Fibroblast of lung (primary cell): ENCODE measurements around the gene ST6GALNAC2.

ENCODE experiments used
- EZH2 ChIP-seq: IDR thresholded peaks from 2 replicates; pipeline ENCODE4 v1.5.1; 2012; ENCODE audit warnings: low read length, control low read depth, mild to moderate bottlenecking; ENCODE audit errors: missing control alignments
- TF ChIP-seq, protein P1 (sequence below), 2 donors: IDR thresholded peaks in 1 of 2; conservative IDR thresholded peaks in 1 of 2; 1 replicate in 1 of 2; 2 replicates in 1 of 2; pipeline ENCODE4 v1.5.1; 2011 to 2012; ENCODE audit warnings: low read length in 2 of 2, control low read depth in 1 of 2, inconsistent platforms in 1 of 2, low read depth in 1 of 2, mild to moderate bottlenecking in 1 of 2

DNA sequence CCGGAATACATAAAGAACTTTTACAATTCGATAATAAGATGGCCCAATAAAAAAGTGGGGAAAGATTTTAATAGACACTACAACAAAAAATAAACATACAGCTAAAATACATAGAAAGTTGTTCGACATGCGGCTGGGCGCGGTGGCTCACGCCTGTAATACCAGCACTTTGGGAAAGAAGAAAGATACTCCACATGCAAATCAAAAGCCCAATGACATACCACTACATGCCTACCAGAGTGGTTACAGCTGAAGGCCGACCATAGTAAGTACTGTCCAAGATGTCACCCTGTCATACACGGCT lies 36.5 kb downstream of the ST6GALNAC2 start:
- TF ChIP-seq, protein P1, sequence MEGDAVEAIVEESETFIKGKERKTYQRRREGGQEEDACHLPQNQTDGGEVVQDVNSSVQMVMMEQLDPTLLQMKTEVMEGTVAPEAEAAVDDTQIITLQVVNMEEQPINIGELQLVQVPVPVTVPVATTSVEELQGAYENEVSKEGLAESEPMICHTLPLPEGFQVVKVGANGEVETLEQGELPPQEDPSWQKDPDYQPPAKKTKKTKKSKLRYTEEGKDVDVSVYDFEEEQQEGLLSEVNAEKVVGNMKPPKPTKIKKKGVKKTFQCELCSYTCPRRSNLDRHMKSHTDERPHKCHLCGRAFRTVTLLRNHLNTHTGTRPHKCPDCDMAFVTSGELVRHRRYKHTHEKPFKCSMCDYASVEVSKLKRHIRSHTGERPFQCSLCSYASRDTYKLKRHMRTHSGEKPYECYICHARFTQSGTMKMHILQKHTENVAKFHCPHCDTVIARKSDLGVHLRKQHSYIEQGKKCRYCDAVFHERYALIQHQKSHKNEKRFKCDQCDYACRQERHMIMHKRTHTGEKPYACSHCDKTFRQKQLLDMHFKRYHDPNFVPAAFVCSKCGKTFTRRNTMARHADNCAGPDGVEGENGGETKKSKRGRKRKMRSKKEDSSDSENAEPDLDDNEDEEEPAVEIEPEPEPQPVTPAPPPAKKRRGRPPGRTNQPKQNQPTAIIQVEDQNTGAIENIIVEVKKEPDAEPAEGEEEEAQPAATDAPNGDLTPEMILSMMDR (conservative IDR thresholded peaks at IDR 0.05 in 1 of 2, IDR thresholded peaks at IDR 0.05 in 1 of 2; ENCODE audit: low read depth in 1 of 2, low read length in 2 of 2): no peak
- no peak for TF ChIP-seq EZH2
